Epithelial cell of esophagus (primary cell): Measurements from ENCODE around the gene KLHL28.

ENCODE experiments used
- DNase-seq: peaks from one replicate; pipeline ENCODE4 v3.0.0; 2010; ENCODE audit warnings: low read depth
- H3K4me3 ChIP-seq: 2 replicates; pipeline ENCODE4 v1.5.1; 2011; ENCODE audit warnings: mild to moderate bottlenecking, low read length, control low read depth
- CTCF ChIP-seq: IDR thresholded peaks from 2 replicates; pipeline ENCODE4 v1.5.1; 2011; ENCODE audit warnings: low read depth, mild to moderate bottlenecking, low read length, control low read depth, inconsistent platforms; ENCODE audit not compliant: insufficient read depth; ENCODE audit errors: missing control alignments

The KLHL28 gene

GRCh38 chr14:44968714-44969113 lies 7.0 kb upstream of the KLHL28 start:
- no peak for DNase-seq
- no peak for TF ChIP-seq CTCF
- H3K4me3 ChIP-seq = no peak overlapping the region

DNA sequence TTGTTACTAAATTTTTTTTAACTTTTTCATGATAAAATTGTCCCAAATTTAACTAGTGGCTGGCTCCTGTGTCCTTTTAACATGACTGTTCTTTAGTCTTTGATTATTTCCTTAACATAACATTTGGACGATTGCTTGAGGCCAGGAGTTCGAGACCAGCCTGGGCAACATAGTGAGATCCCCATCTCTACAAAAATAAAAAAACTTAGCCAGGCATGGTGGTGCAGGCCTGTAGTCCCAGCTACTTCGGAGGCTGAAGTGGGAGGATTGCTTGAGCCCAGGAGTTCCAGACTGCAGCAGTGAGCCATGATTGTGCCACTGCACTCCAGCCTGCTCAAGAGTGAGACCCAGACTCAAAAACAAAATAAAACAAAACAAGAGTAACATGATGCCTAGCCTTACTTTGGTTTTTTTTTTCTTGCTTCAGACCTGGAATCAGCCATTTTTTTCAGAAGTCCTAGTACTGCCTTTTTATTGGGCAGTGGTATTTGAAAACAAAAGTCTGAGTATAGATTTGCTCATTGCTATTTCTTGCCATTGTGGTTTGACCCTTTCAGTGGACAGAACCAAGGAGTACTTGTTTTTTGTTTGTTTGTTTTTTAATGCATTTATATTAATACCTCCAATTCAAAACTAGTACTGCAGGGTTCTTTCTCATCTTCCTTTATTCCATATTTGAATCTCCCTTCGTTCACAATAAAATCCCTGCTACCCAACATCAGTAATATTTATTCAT lies 5.0 kb upstream of the KLHL28 start:
- H3K4me3 ChIP-seq = peak overlapping the region; percentile 4
- no peak for TF ChIP-seq CTCF
- no peak for DNase-seq

DNA sequence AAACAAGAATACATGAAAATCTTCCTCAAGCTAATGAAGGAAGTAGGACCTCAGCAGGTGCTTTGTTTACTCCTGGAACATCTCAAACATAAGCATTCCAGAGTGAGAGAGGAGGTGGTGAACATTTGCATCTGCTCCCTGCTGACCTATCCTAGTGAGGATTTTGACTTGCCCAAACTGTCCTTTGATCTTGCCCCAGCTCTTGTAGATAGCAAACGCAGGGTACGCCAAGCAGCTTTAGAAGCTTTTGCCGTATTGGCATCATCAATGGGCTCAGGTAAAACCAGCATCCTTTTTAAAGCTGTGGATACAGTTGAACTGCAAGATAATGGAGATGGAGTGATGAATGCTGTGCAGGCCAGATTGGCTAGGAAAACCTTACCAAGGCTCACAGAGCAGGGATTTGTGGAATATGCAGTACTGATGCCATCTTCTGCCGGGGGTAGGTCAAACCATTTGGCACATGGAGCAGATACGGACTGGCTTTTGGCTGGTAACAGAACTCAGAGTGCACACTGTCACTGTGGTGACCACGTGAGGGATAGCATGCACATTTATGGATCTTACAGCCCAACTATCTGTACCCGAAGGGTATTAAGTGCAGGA lies 2.1 kb upstream of the KLHL28 start:
- H3K4me3 ChIP-seq = peak overlapping the region; percentile 97
- no peak for TF ChIP-seq CTCF
- peak; percentile 13 for DNase-seq

- TF ChIP-seq CTCF = no peak
- no peak for DNase-seq
- peak overlapping the region; percentile 97 for H3K4me3 ChIP-seq
Observed at GRCh38 chr14:44963044-44963528, 1.3 kb upstream of the KLHL28 start.

GRCh38 chr14:44962334-44963043 lies 742 bp upstream of the KLHL28 start:
- peak; percentile 49 for DNase-seq
- TF ChIP-seq CTCF = no peak

GRCh38 chr14:44961151-44961553 lies 595 bp downstream of the KLHL28 start:
- peak; percentile 14 for TF ChIP-seq CTCF
- DNase-seq = peak; percentile 62
- H3K4me3 ChIP-seq = peak overlapping the region; percentile 97

More at GRCh38 chr14:44962334-44963043, 742 bp upstream of the KLHL28 start:
- H3K4me3 ChIP-seq = peak overlapping the region; percentile 97
